Measurements from ENCODE around the gene CDC42EP5.

DNA sequence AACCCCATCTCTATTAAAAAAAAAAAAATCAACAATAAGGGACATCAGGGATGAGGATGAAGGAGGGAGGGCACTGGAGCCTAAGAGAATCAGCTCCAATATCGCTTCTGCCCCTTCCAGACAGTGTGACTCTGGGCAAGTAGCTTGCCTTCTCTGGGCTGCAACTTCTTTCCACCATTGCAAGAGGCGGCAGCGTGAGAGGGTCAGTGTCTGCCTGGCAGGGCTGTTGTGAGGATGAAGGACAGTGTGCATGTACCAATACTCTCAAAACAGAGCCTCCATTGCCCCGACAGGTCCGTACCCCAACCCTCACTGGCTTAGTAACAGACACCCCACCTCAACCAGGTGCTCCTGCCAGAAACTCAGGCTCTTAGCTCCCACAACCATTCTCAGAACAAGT lies 39.4 kb downstream of the CDC42EP5 start:
- TF ChIP-seq CTCF (IDR thresholded peaks at IDR 0.05) (no peak), EP300 (IDR thresholded peaks at IDR 0.05) (no peak), POLR2A (IDR thresholded peaks at IDR 0.05; ENCODE audit: low read depth) (no peak)
